ENCODE measurements around the gene FIS1. TPM values are rescaled to one million over a fixed set of nuclear protein-coding genes. Genes with fewer than 3 reads are reported as not detected.
A peak's percentile ranks its signal among the peaks of the same experiment; 100 is the strongest.

Gene FIS1
- total and polyA plus RNA-seq, 7 experiments from 2014 or later, result 79.8 to 253 (median 108) TPM

DNA sequence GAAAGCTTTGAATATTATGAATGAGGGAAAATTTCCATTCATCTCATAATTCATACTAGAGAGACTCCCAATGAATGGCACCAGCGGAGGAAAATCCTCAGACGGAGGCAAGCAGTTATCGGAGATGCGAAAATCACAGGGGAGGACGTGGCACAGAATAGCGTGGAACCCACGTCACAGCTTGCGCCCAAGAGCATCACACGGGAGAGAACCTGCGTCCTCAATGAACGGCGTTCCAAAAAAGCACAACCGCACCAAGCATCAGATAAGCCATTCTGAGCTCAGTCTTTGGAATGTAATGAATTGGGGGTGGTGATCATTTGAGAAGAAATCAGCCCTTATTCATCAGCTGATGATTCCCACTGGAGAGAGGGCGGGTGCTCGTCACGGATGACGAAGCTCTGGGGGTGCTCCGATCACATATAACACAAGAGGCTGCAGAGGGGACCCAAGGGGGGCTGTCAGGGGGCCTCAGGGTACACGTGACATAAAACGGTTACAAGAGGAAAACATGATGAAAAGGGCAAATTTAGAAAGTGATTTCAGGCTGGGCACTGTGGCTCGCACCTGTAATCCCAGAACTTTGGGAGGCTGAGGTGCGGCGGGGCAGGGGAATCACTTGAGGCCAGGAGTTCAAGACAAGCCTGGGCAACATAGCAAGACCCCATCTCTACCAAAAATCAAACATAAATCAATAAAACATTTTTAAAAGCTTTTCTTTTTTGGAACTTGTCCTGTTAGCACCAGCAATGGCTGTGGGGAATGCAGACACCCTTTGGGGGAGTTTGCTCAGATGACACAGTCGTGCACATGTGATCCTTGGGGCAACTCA is 33.8 kb upstream of the FIS1 start:
- Mint-ChIP-seq H3K4me1 (peaks cover 0 to 8% (median 0%) of the 10 kb centered on the region in 7 donors), H3K9me3 (no peaks in the 10 kb centered on the region), H3K27me3 (peaks cover 0 to 22% (median 2%) of the 10 kb centered on the region in 5 donors), H3K27ac (peak overlapping the region in 1 of 9 donors; percentile 9), H3K4me3 (no peak overlapping the region), H3K36me3 (no peaks in the 10 kb centered on the region)
- Histone ChIP-seq H3K4me1 (ENCODE audit: control insufficient read depth in 2 of 2, insufficient read depth in 2 of 2, low read length in 2 of 2) (no peaks in the 10 kb centered on the region), H3K27me3 (ENCODE audit: control insufficient read depth in 2 of 2, insufficient read depth in 2 of 2, low read length in 2 of 2) (no peaks in the 10 kb centered on the region), H3K9me3 (ENCODE audit: control insufficient read depth in 2 of 3, low read length in 3 of 3) (no peaks in the 10 kb centered on the region), H3K27ac (ENCODE audit: low read depth, low read length) (no peak overlapping the region), H3K36me3 (ENCODE audit: control insufficient read depth in 2 of 3, insufficient read depth in 3 of 3, low read length in 3 of 3) (no peaks in the 10 kb centered on the region), H3K4me3 (ENCODE audit: low read length) (no peak overlapping the region)
- ChIA-PET POLR2A (no interaction called here), CTCF (interaction anchor here (0.5 to 0.9 kb wide), 3 partner anchors 12 to 134 kb away, joined by 3 read pairs; no protein-coding TSS in a partner anchor)
- no peak for ATAC-seq
- intact Hi-C loops (cut with micrococcal nuclease), result no loop called here
- no peak for DNase-seq

DNA sequence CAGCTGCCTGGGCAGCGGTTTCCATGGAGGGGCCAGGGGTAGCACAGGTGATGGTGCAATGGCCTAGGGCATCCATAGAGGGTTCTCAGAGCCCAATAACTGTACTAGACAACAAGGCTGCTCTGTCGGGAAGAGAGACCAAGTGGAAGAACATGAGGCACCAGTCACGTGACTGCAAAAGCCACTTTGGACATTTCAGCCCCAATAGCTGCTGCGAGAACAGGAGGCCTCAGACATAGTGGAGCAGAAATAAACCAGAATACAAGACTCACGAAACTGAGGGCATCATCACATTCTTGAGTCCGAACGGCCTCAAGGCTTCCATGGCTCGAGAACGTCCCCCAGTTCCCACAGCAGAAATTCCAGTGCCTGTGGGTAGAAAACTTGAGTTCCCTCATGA is 32.3 kb upstream of the FIS1 start:
- POLR2A ChIA-PET, result no interaction called here
- Histone ChIP-seq H3K27me3 (ENCODE audit: control insufficient read depth in 2 of 2, insufficient read depth in 2 of 2, low read length in 2 of 2) (no peaks in the 10 kb centered on the region), H3K36me3 (ENCODE audit: control insufficient read depth in 2 of 3, insufficient read depth in 3 of 3, low read length in 3 of 3) (no peaks in the 10 kb centered on the region), H3K4me3 (ENCODE audit: low read length) (no peak overlapping the region), H3K9me3 (ENCODE audit: control insufficient read depth in 2 of 3, low read length in 3 of 3) (no peaks in the 10 kb centered on the region), H3K27ac (ENCODE audit: low read depth, low read length) (no peak overlapping the region), H3K4me1 (ENCODE audit: control insufficient read depth in 2 of 2, insufficient read depth in 2 of 2, low read length in 2 of 2) (no peaks in the 10 kb centered on the region)
- ATAC-seq, result no peak
- no peaks in the 10 kb centered on the region for H3K9me3 Mint-ChIP-seq
- CTCF ChIA-PET, result no interaction called here
- H3K36me3 Mint-ChIP-seq, result no peaks in the 10 kb centered on the region
- no peak overlapping the region for H3K4me3 Mint-ChIP-seq
- no peak for DNase-seq
- H3K4me1 Mint-ChIP-seq, result no peaks in the 10 kb centered on the region
- intact Hi-C loops (cut with micrococcal nuclease), result no loop called here
- H3K27ac Mint-ChIP-seq, result no peak overlapping the region
- peaks cover 0 to 28% (median 5%) of the 10 kb centered on the region in 5 donors for H3K27me3 Mint-ChIP-seq

DNA sequence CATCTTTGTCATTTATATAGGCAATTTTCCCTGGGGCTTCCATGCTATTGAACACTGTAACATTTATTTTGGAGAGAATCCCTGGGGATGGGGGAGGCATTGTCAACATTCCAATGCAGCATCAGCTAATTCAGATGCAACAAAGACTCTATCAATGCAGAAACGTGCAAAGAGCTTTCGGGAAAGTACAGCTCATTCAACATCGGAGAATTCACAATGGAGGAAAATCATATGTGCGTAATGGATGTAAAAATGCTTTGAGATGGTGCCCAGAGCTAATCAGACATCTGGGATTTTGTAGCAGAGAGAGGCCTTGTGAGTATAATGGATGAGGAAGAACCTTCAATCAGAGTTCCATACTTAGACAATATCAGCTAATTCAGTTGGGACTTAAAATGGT is 28.3 kb upstream of the FIS1 start:
- Mint-ChIP-seq H3K9me3 (no peaks in the 10 kb centered on the region), H3K36me3 (no peaks in the 10 kb centered on the region), H3K4me1 (no peaks in the 10 kb centered on the region), H3K27ac (no peak overlapping the region), H3K27me3 (peaks cover 0 to 21% (median 6%) of the 10 kb centered on the region in 5 donors), H3K4me3 (no peak overlapping the region)
- ATAC-seq (no peak), DNase-seq (no peak)
- POLR2A ChIA-PET, result no interaction called here
- Histone ChIP-seq H3K27me3 (ENCODE audit: control insufficient read depth in 2 of 2, insufficient read depth in 2 of 2, low read length in 2 of 2) (no peaks in the 10 kb centered on the region), H3K4me3 (ENCODE audit: low read length) (no peak overlapping the region), H3K4me1 (ENCODE audit: control insufficient read depth in 2 of 2, insufficient read depth in 2 of 2, low read length in 2 of 2) (no peaks in the 10 kb centered on the region), H3K9me3 (ENCODE audit: control insufficient read depth in 2 of 3, low read length in 3 of 3) (no peaks in the 10 kb centered on the region), H3K27ac (ENCODE audit: low read depth, low read length) (no peak overlapping the region), H3K36me3 (ENCODE audit: control insufficient read depth in 2 of 3, insufficient read depth in 3 of 3, low read length in 3 of 3) (no peaks in the 10 kb centered on the region)
- intact Hi-C loops (cut with micrococcal nuclease), result no loop called here
- CTCF ChIA-PET, result no interaction called here

DNA sequence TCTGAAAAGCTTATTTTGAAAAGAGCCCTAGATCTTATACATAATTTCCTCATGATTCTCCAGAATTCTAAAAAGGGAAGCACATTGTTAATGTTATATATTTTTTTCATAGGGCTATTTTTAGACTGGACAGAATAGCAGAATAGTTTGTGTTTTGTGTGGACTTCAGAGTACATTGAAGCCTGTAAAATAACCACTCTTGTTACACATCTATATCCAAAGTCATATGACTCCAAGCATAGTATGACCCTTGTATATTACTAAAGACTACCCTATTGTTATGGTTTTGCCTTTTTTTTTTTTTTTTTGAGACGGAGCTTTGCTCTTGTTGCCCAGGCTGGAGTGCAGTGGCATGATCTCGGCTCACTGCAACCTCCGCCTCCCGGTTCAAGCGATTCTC is 26.1 kb upstream of the FIS1 start:
- POLR2A ChIA-PET, result no interaction called here
- no peaks in the 10 kb centered on the region for H3K36me3 Mint-ChIP-seq
- intact Hi-C loops (cut with micrococcal nuclease), result no loop called here

DNA sequence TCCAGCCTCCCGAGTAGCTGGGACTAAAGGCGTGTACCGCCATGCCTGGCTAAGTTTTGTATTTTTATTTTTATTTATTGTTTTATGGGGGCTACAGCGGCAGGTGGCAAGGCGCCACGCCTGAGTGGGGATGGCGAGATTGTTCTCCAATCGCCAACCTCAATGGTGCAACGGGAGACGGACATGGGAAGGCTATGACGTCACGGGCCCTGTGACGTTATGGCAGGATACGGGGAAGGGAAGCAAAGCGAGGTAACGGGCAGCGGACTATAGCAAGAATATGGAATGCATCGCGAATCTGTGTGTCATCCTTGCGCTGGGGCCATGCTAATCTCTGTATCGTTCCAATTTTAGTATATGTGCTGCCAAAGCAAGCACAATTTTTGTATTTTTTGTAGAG is 24.8 kb upstream of the FIS1 start:
- ATAC-seq, result no peak
- Mint-ChIP-seq H3K27ac (no peak overlapping the region), H3K4me1 (no peaks in the 10 kb centered on the region), H3K9me3 (no peaks in the 10 kb centered on the region), H3K4me3 (no peak overlapping the region), H3K36me3 (no peaks in the 10 kb centered on the region), H3K27me3 (peaks cover 0 to 14% (median 5%) of the 10 kb centered on the region in 5 donors)
- CTCF ChIA-PET, result no interaction called here
- no peak overlapping the region for H3K27ac ChIP-seq (ENCODE audit: low read depth, low read length)
- no peak overlapping the region for H3K4me3 ChIP-seq (ENCODE audit: low read length)
- intact Hi-C loops (cut with micrococcal nuclease), result no loop called here
- H3K27me3 ChIP-seq (ENCODE audit: control insufficient read depth in 2 of 2, insufficient read depth in 2 of 2, low read length in 2 of 2), result no peaks in the 10 kb centered on the region
- H3K9me3 ChIP-seq (ENCODE audit: control insufficient read depth in 2 of 3, low read length in 3 of 3), result no peaks in the 10 kb centered on the region
- POLR2A ChIA-PET, result no interaction called here
- H3K36me3 ChIP-seq (ENCODE audit: control insufficient read depth in 2 of 3, insufficient read depth in 3 of 3, low read length in 3 of 3), result no peaks in the 10 kb centered on the region
- DNase-seq, result no peak
- no peaks in the 10 kb centered on the region for H3K4me1 ChIP-seq (ENCODE audit: control insufficient read depth in 2 of 2, insufficient read depth in 2 of 2, low read length in 2 of 2)

More for the DNA sequence above, 26.1 kb upstream of the FIS1 start:
- H3K4me3 ChIP-seq (ENCODE audit: low read length), result no peak overlapping the region
- no peaks in the 10 kb centered on the region for H3K27me3 ChIP-seq (ENCODE audit: control insufficient read depth in 2 of 2, insufficient read depth in 2 of 2, low read length in 2 of 2)
- no peak overlapping the region for H3K27ac Mint-ChIP-seq
- H3K9me3 ChIP-seq (ENCODE audit: control insufficient read depth in 2 of 3, low read length in 3 of 3), result no peaks in the 10 kb centered on the region
- H3K4me1 ChIP-seq (ENCODE audit: control insufficient read depth in 2 of 2, insufficient read depth in 2 of 2, low read length in 2 of 2), result no peaks in the 10 kb centered on the region
- H3K27me3 Mint-ChIP-seq, result peaks cover 0 to 14% (median 5%) of the 10 kb centered on the region in 5 donors
- H3K27ac ChIP-seq (ENCODE audit: low read depth, low read length), result no peak overlapping the region
- ATAC-seq, result no peak
- H3K4me1 Mint-ChIP-seq, result no peaks in the 10 kb centered on the region
- H3K9me3 Mint-ChIP-seq, result no peaks in the 10 kb centered on the region
- H3K4me3 Mint-ChIP-seq, result no peak overlapping the region
- no peaks in the 10 kb centered on the region for H3K36me3 ChIP-seq (ENCODE audit: control insufficient read depth in 2 of 3, insufficient read depth in 3 of 3, low read length in 3 of 3)
- CTCF ChIA-PET, result no interaction called here
- no peak for DNase-seq

DNA sequence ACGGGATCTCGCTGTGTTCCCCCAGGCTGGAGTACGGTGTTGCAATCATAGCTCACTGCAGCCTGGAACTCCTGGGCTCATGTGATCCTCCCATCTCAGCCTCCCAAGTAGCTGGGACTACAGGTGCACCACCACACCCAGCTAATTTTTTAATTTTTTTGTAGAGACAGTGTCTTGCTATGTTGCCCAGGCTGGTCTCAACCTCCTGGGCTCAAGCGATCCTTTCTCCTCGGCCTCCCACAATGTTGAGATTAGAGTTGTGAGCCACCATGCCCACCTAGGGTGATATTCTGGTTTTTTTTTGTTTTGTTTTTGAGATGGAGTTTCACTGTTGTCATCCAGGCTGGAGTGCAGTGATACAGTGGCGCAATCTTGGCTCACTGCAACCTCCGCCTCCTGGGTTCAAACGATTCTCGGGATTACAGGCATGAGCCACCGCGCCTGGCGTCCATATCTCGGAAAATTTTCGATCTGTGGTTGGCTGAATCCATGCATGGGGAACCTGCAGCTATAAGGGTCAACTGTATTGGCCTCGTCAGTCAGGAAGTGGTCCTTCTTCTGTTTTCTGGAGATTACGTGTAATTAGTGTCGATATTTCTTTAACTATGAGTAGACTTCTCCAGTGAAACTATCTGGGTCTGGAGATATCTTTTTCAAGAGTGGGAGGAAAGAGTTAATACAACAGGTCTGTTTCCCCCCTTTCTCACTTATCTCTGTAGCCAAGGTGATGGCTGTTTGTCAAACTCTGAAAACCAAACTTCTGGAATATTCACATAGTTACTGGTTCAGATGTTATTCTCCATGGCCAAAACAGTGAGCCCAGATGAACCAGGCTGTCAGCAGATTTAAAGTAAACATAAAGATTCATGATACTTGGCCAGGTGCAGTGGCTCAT is 21.0 kb upstream of the FIS1 start:
- Histone ChIP-seq H3K27me3 (ENCODE audit: control insufficient read depth in 2 of 2, insufficient read depth in 2 of 2, low read length in 2 of 2) (no peaks in the 10 kb centered on the region), H3K36me3 (ENCODE audit: control insufficient read depth in 2 of 3, insufficient read depth in 3 of 3, low read length in 3 of 3) (no peaks in the 10 kb centered on the region), H3K9me3 (ENCODE audit: control insufficient read depth in 2 of 3, low read length in 3 of 3) (no peaks in the 10 kb centered on the region), H3K4me1 (ENCODE audit: control insufficient read depth in 2 of 2, insufficient read depth in 2 of 2, low read length in 2 of 2) (no peaks in the 10 kb centered on the region), H3K27ac (ENCODE audit: low read depth, low read length) (no peak overlapping the region), H3K4me3 (ENCODE audit: low read length) (no peak overlapping the region)
- intact Hi-C loops (cut with micrococcal nuclease), result no loop called here
- ChIA-PET POLR2A (no interaction called here), CTCF (no interaction called here)
- no peaks in the 10 kb centered on the region for H3K9me3 Mint-ChIP-seq
- DNase-seq (no peak), ATAC-seq (no peak)
- peaks cover 0 to 12% (median 4%) of the 10 kb centered on the region in 5 donors for H3K27me3 Mint-ChIP-seq
- no peaks in the 10 kb centered on the region for H3K36me3 Mint-ChIP-seq
- H3K27ac Mint-ChIP-seq, result no peak overlapping the region
- H3K4me3 Mint-ChIP-seq, result no peak overlapping the region
- no peaks in the 10 kb centered on the region for H3K4me1 Mint-ChIP-seq
